GM19240 (cell line): ENCODE data around the gene PDRG1.

Source experiments
- DNase-seq: peaks from one replicate; pipeline ENCODE4 v3.0.0; 2011; ENCODE audit warnings: low spot score; ENCODE audit not compliant: insufficient read length

The PDRG1 gene

DNA sequence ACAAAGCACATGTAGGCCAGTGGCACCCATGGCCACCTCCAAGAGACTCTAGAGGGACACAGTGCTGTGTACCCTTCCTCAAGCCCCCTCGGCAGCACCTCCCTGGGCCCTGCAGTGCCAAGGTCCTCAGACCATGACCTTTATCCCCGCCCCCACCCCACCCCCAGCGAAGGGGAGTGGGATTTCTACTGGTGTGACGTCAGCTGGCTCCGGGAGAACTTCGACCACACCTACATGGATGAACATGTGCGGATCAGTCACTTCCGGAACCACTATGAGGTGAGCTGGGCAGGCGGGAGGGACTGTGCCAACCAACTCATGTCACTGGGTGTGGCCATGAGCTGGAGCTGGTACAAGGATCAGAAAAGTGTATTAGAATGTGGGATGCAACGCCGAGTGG, 43.4 kb downstream of the PDRG1 start:
- DNase-seq: no peak

DNA sequence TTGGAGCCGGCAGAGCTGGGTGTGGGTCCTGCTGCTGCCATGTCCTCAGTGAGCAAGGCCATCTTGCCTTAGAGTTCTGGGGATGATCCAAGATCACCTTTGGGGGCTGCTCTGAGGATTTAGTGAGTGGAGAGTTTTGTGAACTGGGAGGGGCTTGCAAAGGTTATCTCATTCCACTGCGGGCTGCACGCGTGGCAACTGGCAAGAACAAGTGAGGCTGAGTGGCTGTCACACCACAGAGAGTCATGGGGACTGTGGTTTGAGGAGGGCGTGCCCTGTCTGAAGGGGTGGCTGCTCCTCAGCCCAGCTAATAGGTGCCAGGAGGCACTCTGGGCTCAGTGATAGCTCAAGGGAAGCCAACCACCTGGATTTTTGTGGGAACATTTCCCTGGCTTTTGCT, 43.8 kb downstream of the PDRG1 start:
- no peak for DNase-seq

DNA sequence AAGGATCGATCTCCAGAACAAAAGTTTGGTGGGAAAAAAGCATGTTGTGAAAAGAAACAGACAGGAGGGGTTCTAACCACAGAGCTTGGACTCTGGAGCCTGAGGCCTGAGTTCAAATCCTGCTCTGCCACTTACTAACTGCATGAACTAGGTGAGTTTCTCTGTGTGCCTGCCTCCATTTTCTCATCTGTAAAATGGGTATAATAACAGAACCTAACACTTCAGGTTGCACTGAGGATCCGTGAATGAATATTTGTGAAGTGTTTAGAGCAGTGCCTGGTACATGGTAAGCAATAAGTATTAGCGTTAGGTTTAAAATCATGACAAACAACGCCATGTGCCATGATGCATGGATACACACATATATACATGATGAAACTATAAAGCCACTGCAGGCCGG, 44.8 kb downstream of the PDRG1 start:
- no peak for DNase-seq

GRCh38 chr20:31906001-31906400, 45.8 kb downstream of the PDRG1 start:
- DNase-seq: no peak

DNA sequence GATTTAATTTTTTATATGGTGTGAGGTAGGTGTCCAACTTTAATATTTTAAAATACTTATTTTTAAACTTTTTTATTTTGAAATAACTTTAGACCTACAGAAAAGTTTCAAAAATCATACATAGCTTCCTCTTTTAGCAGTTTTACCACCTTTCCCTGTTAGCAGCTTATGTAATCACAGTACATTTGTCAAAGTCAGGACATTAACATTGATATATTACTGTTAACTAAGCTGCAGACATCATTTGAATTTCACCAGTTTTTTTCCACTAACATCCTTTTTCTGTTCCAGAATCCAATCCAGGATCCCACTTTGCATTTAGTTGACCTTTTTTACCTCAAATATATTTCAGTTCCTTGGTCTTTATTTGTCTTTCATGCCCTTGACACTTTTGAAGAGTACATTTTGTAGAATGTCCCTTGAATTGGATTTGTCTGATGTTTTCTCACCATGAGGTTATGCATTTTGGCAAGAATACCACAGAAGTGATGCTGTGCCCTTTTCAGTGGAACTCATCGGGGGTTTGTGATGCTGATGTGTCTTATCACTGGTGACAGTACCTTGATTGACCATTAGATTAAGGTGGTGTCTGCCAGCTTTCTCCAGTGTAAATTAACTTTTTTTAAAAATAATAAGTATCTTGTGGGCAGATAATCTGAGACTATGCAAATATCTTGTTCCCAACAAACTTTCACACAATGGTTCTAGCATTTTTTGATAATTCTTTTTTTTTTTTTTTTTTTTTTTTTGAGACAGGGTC, 48.0 kb downstream of the PDRG1 start:
- no peak for DNase-seq

DNA sequence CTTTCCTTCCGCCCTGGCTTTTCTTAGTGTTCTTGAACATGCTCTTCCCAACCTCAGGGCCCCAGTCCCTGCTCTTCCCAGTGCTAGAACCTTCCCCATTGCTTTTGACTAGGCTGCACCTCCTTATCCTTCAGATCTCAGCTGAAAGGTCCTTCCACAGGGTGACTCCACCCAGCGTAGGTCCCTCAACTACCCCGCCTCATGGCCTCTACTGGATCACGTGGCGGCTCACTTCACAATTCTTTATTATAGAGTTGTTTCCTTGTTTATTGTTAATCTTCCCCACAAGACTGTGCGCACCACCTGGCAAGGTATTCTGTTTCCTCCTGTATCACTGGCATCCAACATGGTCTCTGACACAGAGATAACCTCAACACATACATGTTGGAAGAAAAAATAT, 50.2 kb downstream of the PDRG1 start:
- no peak for DNase-seq

DNA sequence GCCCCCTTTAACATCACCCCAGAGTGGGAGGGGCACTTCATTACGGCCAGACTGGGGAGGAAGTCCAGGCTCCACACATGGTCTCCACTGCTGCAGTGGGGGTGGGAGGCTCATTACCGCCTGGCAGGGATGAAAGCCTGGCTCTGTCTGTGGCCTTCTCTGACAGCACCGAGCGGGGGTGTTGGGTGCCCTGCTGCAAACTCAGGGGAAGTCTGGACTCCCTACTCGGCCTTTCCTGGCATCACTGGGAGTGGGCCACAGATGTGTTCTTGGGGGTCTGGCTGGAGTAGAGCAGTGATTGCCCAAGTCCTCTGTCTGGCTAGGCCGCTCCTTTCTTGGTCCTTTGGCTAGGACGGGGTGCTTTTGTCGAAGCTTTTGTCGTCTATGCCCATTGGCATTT, 54.3 kb downstream of the PDRG1 start:
- no peak for DNase-seq

- DNase-seq: no peak
Observed at GRCh38 chr20:31896049-31896448, 55.8 kb downstream of the PDRG1 start.

DNA sequence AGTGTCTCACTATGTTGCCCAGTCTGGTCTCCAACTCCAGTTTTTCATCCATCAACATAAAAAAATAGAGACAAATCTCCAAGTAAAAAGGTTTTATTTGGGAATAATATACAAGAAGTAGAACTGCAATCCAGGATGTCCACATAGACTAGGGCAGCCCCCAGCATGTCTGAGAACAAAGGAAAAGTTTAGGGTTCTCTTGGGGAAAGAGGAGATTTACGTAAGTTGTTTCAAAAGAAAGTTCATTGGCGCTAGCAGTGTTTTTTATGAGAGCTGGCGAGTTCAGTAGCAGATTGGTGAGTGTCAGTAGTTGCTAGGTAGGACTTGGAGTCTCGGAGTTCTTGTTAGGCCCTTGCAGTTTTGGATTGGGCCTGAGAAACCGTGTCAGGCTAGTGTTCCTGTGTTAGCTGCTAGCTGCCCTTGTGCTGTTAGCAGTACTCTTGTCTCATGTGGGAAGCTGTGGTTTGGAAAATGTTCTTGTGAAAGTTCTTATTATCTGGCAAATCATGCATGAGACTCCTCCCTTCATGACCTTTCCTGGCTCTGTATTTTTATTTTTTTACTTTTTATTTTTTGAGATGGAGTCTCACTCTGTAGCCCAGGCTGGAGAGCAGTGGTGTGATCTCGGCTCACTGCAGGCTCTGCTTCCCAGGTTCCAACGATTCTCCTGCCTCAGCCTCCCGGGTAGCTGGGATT, 56.7 kb downstream of the PDRG1 start:
- DNase-seq: peak; percentile 82
